Endodermal cell (in vitro differentiated cells): ENCODE measurements around the gene ADGRB2. TPM values are rescaled to one million over a fixed set of nuclear protein-coding genes. Genes with fewer than 3 reads are reported as not detected.

Source experiments
- DNase-seq: peaks from one replicate; pipeline ENCODE4 v3.0.0-alpha.2; 2017
- H3K27ac ChIP-seq: 2 replicates; pipeline ENCODE4 v1.5.1; 2013; ENCODE audit warnings: mild to moderate bottlenecking, low read depth, low read length, moderate library complexity
- H3K27me3 ChIP-seq: 2 replicates; pipeline ENCODE4 v1.6.1; 2013; ENCODE audit warnings: mild to moderate bottlenecking, low read length, moderate library complexity; ENCODE audit not compliant: insufficient read depth, control insufficient read depth, poor library complexity, severe bottlenecking
- H3K36me3 ChIP-seq: 2 replicates; pipeline ENCODE4 v1.7.0; 2013; ENCODE audit warnings: mild to moderate bottlenecking, low read length, moderate library complexity; ENCODE audit not compliant: control insufficient read depth, insufficient read depth
- H3K4me1 ChIP-seq: one replicate; pipeline ENCODE4 v1.7.0; 2013; ENCODE audit warnings: low read length; ENCODE audit not compliant: control insufficient read depth, insufficient read depth
- H3K4me3 ChIP-seq: 2 replicates; pipeline ENCODE4 v1.5.1; 2013; ENCODE audit warnings: mild to moderate bottlenecking, low read length, moderate library complexity
- H3K9ac ChIP-seq: 2 replicates; pipeline ENCODE4 v1.6.1; 2013; ENCODE audit warnings: mild to moderate bottlenecking, low read length, moderate library complexity; ENCODE audit not compliant: poor library complexity, severe bottlenecking; ENCODE audit errors: extremely low read depth
- H3K9me3 ChIP-seq: 2 replicates; pipeline ENCODE4 v1.6.1; 2013; ENCODE audit warnings: mild to moderate bottlenecking, low read length, moderate library complexity; ENCODE audit not compliant: control insufficient read depth
- H3K27ac Mint-ChIP-seq: 2 replicates; pipeline ENCODE4 v1.8.0; 2020; ENCODE audit warnings: mixed read lengths
- H3K27me3 Mint-ChIP-seq: 2 replicates; pipeline ENCODE4 v1.8.0; 2021; ENCODE audit warnings: mild to moderate bottlenecking, mixed read lengths; ENCODE audit not compliant: insufficient read depth
- H3K36me3 Mint-ChIP-seq: 2 replicates; pipeline ENCODE4 v1.8.0; 2020; ENCODE audit warnings: low read depth, mixed read lengths
- H3K4me1 Mint-ChIP-seq: 2 replicates; pipeline ENCODE4 v1.8.0; 2020; ENCODE audit warnings: mixed read lengths
- H3K4me3 Mint-ChIP-seq: 2 replicates; pipeline ENCODE4 v1.8.0; 2020; ENCODE audit warnings: mild to moderate bottlenecking, moderate library complexity, mixed read lengths
- H3K9me3 Mint-ChIP-seq: 2 replicates; pipeline ENCODE4 v1.8.0; 2020; ENCODE audit warnings: mild to moderate bottlenecking, mixed read lengths
- CTCF ChIP-seq: fragments of 200-600 bp; sonication (generic); conservative IDR thresholded peaks from 2 replicates; pipeline ENCODE4 v1.5.0; 2021; ENCODE audit warnings: antibody characterized with exemption, mild to moderate bottlenecking
- WGBS, 2 experiments: methylation state at CpG; one replicate each; pipeline versions ENCODE4 v1.1.5 to v1.1.7; 2013; ENCODE audit warnings: missing lambda C conversion rate in 2 of 2, mixed read lengths in 1 of 2; ENCODE audit not compliant: insufficient coverage in 1 of 2, insufficient read length in 1 of 2; 5-methylcytosine and 5-hydroxymethylcytosine counted together
- total RNA-seq, 2 donors: library from RNA; stranded (reverse); fragmentation: NEBNext Ultra II Directional in 1 of 2; extraction: Animal tissue kit (Norgen Biotek cat#: 25700) in 1 of 2; gene quantifications; 2 replicates in 1 of 2; 3 replicates in 1 of 2; pipeline ENCODE4 v1.2.1, GENCODE V29; 2021

The ADGRB2 gene
- total RNA-seq, 2 donors from 2014 or later: 13.1 to 22.7 TPM

DNA sequence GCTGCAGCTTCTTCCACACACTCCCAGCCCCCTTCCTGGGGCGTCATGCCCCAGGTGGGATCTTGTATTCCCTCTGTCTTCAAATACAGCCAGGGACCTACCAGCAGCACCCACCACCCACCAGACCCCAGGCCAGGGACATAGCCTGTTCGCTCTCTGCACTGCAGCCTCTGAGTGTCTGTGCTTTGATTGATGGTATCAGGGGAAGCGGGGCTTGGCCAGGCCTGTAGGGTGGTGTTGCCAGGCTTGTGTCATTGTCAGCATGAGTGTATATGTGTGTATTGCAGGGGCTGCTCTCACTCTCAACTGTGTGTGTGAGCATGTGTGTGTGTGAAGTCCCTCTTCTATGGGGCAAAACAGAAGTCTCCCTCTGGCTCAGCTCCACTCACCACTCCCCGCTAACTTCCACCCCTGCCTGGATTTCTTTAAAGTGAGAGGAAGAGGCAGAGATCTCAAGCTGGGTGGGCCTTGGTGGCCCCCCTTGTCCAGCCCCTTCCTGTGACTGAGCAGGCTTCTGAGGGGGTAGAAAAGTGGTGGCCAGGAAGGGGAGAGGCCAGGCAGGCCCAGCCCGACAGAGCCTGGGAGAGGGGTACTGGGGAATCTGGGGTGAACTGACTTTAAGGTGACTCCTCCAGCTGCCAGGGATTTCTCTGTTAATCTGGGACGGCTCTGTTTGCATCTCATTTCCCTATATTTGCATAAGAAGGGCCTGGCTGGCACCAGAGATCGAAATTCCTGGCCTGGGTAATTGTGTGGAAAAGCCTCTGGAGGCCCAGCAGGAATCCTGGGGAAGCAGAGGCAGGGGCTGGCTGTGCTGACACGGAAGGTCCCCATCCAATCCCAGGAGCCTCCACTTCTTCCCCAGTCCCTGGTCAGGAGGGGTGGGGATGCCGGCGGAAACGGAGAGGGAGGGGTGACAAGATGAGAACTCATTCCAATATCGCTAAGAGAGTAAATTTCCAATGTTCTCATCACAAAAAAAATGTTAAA lies 18.6 kb upstream of the ADGRB2 start:
- Mint-ChIP-seq H3K27ac (peak overlapping the region; percentile 88), H3K9me3 (no peaks in the 10 kb centered on the region), H3K27me3 (no peaks in the 10 kb centered on the region), H3K4me1 (peaks cover 25% of the 10 kb centered on the region), H3K4me3 (no peak overlapping the region), H3K36me3 (no peaks in the 10 kb centered on the region)
- Histone ChIP-seq H3K4me3 (no peak overlapping the region), H3K36me3 (no peaks in the 10 kb centered on the region), H3K9ac (no peak overlapping the region), H3K27ac (peak overlapping the region; percentile 64), H3K4me1 (peaks cover 20% of the 10 kb centered on the region), H3K27me3 (no peaks in the 10 kb centered on the region), H3K9me3 (no peaks in the 10 kb centered on the region)
- DNase-seq: peak; percentile 82
- TF ChIP-seq CTCF: no peak
- 58% methylated on average over 9 of the region's 12 CpGs; no CpG with 5 or more reads in 1 of the 2 experiments for WGBS, 2 experiments

DNA sequence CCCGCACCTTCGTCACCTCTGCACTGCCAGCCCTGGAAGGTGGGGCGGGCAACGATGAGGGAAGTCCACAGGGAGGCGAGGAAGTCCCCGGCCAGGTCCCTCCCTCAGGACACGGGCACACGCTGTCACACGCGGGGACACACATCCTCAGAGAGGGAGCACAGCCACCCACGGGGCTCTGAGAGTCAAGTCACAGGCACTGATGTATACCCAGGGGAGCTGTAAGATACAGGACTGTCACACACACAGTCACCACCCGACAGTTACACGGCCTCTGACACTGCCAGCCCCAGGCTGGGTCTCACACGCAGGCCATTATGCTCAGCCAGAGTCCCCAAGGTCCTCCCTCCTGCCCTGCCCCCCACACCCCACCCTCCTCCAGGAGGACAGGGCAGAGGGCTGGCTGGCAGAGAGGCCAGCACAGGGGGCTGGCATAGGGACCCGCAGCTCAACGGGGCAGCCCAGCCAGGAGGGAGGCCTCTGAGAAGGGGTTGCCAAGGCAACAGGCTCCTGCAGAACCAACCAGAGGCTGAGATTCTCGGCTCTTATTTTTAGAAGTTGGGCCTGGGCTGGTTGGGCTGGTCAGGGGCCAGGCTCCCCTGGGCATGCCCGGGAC lies 17.7 kb upstream of the ADGRB2 start:
- H3K36me3 Mint-ChIP-seq: no peaks in the 10 kb centered on the region
- 85 to 86% methylated on average over 14 to 18 of the region's 18 CpGs for WGBS, 2 experiments
- no peaks in the 10 kb centered on the region for H3K36me3 ChIP-seq
- H3K9me3 Mint-ChIP-seq: no peaks in the 10 kb centered on the region
- H3K4me1 ChIP-seq: peaks cover 17% of the 10 kb centered on the region
- no peak overlapping the region for H3K9ac ChIP-seq
- H3K27ac ChIP-seq: peak overlapping the region; percentile 64
- no peak for DNase-seq
- no peak overlapping the region for H3K4me3 Mint-ChIP-seq
- H3K4me1 Mint-ChIP-seq: peaks cover 30% of the 10 kb centered on the region
- no peak overlapping the region for H3K4me3 ChIP-seq
- no peaks in the 10 kb centered on the region for H3K9me3 ChIP-seq
- H3K27me3 ChIP-seq: no peaks in the 10 kb centered on the region
- TF ChIP-seq CTCF: no peak
- peak overlapping the region; percentile 88 for H3K27ac Mint-ChIP-seq
- no peaks in the 10 kb centered on the region for H3K27me3 Mint-ChIP-seq

DNA sequence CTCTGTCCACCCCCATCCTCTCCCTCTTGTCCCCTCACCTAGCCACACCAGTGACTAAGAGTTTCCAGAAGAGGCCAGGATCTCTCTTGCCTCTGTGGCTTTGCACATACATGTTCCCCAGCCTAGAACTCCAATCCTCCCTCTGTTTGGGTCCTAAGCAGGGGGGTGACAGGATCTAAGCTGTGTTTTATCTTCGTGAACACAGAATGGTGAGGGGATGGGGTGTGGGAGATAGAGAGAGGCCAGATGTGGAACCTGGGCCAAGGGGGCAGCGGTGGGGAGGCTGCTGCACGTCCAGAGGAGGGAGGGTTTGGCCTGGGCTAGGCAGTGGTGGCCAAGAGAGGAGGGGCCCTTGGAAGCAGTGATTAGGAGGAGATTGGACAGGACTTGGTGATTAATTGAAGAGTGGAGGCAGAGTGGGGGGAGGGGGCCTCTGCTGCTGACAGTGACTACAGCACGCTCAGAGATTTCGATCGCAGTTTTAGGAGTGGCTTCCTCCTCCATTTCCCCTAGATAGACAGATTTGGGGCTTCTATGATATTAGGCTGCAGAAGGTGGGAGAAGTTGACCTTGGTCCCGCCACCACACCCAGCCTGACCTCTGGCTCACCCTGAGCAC lies 17.1 kb upstream of the ADGRB2 start:
- no peaks in the 10 kb centered on the region for H3K9me3 Mint-ChIP-seq
- H3K27ac Mint-ChIP-seq: peak overlapping the region; percentile 8
- no peaks in the 10 kb centered on the region for H3K27me3 ChIP-seq
- H3K9ac ChIP-seq: no peak overlapping the region
- no peak for DNase-seq
- H3K27ac ChIP-seq: no peak overlapping the region
- H3K36me3 Mint-ChIP-seq: no peaks in the 10 kb centered on the region
- H3K27me3 Mint-ChIP-seq: no peaks in the 10 kb centered on the region
- no peak overlapping the region for H3K4me3 ChIP-seq
- H3K4me1 Mint-ChIP-seq: peaks cover 36% of the 10 kb centered on the region
- H3K4me1 ChIP-seq: peaks cover 17% of the 10 kb centered on the region
- no peaks in the 10 kb centered on the region for H3K9me3 ChIP-seq
- H3K4me3 Mint-ChIP-seq: no peak overlapping the region
- 50 to 85% methylated on average over 1 to 6 of the region's 7 CpGs for WGBS, 2 experiments
- H3K36me3 ChIP-seq: no peaks in the 10 kb centered on the region
- no peak for TF ChIP-seq CTCF
